ENCODE measurements around the gene GLB1L3. TPM values are rescaled to one million over a fixed set of nuclear protein-coding genes. Genes with fewer than 3 reads are reported as not detected.
A peak's percentile ranks its signal among the peaks of the same experiment; 100 is the strongest.

GLB1L3 gene
- total and polyA plus RNA-seq, 2 donors from 2014 or later = 0.06 to 0.17 TPM

DNA sequence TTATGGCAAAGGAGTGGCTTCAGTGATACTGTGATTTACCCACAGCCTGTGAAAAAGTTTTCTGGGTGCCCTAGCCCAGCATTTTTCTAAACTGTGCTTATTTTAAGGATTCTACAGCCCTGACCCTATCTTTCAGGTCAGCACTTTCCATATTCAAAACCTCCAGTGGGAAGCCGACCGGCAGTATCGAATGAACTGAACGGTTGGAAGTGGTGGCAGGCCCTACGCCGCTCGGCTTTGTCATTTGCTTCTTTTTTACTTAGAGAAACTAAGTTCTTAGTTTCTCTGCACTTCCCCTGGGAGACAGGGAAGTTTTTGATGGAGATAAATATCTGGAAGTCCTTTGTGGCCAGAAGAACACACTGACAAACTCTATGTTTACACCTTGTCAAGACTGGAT lies 56.6 kb downstream of the GLB1L3 start:
- TF ChIP-seq, protein P1, sequence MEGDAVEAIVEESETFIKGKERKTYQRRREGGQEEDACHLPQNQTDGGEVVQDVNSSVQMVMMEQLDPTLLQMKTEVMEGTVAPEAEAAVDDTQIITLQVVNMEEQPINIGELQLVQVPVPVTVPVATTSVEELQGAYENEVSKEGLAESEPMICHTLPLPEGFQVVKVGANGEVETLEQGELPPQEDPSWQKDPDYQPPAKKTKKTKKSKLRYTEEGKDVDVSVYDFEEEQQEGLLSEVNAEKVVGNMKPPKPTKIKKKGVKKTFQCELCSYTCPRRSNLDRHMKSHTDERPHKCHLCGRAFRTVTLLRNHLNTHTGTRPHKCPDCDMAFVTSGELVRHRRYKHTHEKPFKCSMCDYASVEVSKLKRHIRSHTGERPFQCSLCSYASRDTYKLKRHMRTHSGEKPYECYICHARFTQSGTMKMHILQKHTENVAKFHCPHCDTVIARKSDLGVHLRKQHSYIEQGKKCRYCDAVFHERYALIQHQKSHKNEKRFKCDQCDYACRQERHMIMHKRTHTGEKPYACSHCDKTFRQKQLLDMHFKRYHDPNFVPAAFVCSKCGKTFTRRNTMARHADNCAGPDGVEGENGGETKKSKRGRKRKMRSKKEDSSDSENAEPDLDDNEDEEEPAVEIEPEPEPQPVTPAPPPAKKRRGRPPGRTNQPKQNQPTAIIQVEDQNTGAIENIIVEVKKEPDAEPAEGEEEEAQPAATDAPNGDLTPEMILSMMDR (IDR thresholded peaks at IDR 0.05; ENCODE audit: borderline replicate concordance, extremely low read depth, insufficient read depth) = no peak
- H3K4me1 ChIP-seq (ENCODE audit: control insufficient read depth in 2 of 3, insufficient read depth in 2 of 3, low read depth in 1 of 3, low read length in 3 of 3) = peaks cover 3 to 14% (median 4%) of the 10 kb centered on the region in 3 donors
- no peak overlapping the region for H3K27ac ChIP-seq (ENCODE audit: low read depth in 2 of 2, low read length in 2 of 2)
- H3K9ac ChIP-seq (ENCODE audit: low read length in 3 of 3) = no peak overlapping the region
- H3K4me3 ChIP-seq (ENCODE audit: low read length in 3 of 3) = peak overlapping the region in 2 of 3 donors; percentile 32 to 60
- H3K36me3 ChIP-seq (ENCODE audit: control insufficient read depth in 2 of 3, insufficient read depth in 3 of 3, low read length in 3 of 3) = no peaks in the 10 kb centered on the region
- no peak for DNase-seq
- H3K9me3 ChIP-seq (ENCODE audit: control insufficient read depth in 2 of 3, insufficient read depth in 1 of 3, low read length in 3 of 3) = no peaks in the 10 kb centered on the region
- peaks cover 10% of the 10 kb centered on the region for H3K27me3 ChIP-seq (ENCODE audit: control insufficient read depth, insufficient read depth, low read length)
- intact Hi-C loops (cut with DNase I) = no loop called here
- FAIRE-seq = no peak

DNA sequence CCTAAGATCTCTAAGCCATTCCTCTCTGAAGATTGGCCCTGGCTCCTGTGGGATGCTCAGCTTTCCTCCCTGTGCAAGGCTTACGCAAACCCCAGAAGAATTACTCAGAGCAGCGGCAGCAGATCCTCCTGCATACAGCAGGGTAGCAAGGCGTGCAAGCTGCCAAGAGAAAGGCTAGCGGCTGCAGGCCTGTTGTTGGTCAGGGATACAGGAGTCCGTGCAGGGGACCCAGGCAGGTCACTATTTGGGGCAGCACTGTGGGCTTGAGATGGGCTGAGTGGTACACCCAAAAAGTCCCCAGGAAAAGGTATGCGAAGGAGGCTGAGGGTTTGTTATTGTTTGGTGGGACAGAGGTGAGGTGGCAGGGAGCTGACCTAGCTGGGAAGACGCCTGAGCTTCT lies 57.1 kb downstream of the GLB1L3 start:
- Histone ChIP-seq H3K27ac (ENCODE audit: low read depth in 2 of 2, low read length in 2 of 2) (no peak overlapping the region), H3K27me3 (ENCODE audit: control insufficient read depth, insufficient read depth, low read length) (peaks cover 10% of the 10 kb centered on the region), H3K9ac (ENCODE audit: low read length in 3 of 3) (no peak overlapping the region), H3K4me3 (ENCODE audit: low read length in 3 of 3) (no peak overlapping the region), H3K9me3 (ENCODE audit: control insufficient read depth in 2 of 3, insufficient read depth in 1 of 3, low read length in 3 of 3) (no peaks in the 10 kb centered on the region), H3K4me1 (ENCODE audit: control insufficient read depth in 2 of 3, insufficient read depth in 2 of 3, low read depth in 1 of 3, low read length in 3 of 3) (peaks cover 3 to 9% (median 4%) of the 10 kb centered on the region in 3 donors), H3K36me3 (ENCODE audit: control insufficient read depth in 2 of 3, insufficient read depth in 3 of 3, low read length in 3 of 3) (no peaks in the 10 kb centered on the region)
- DNase-seq (no peak), FAIRE-seq (no peak)
- intact Hi-C loops (cut with DNase I) = no loop called here
- TF ChIP-seq, protein P1 (IDR thresholded peaks at IDR 0.05; ENCODE audit: borderline replicate concordance, extremely low read depth, insufficient read depth) = no peak

DNA sequence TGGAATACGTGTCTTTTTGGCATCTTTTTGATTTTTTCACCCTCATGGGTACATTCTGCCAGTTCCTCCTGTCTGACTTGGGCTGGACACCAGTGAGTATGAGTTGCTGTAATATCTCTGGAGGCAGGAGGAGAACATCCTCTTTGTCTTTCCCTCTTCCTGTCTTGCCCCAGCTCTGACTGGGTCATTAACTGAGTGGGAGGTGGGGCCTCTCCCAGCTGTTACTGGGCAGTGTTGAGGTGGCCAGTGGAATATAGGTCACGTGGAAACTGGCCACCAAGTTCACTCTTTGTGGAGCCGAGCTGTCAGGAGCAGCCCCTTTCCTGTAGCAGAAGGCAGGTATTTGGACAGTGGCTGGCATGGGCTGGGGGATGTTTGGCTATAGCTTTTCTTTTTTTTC lies 57.8 kb downstream of the GLB1L3 start:
- peaks cover 3 to 7% (median 4%) of the 10 kb centered on the region in 3 donors for H3K4me1 ChIP-seq (ENCODE audit: control insufficient read depth in 2 of 3, insufficient read depth in 2 of 3, low read depth in 1 of 3, low read length in 3 of 3)
- no peak for DNase-seq
- no peak for FAIRE-seq
- no peaks in the 10 kb centered on the region for H3K36me3 ChIP-seq (ENCODE audit: control insufficient read depth in 2 of 3, insufficient read depth in 3 of 3, low read length in 3 of 3)
- TF ChIP-seq, protein P1 (IDR thresholded peaks at IDR 0.05; ENCODE audit: borderline replicate concordance, extremely low read depth, insufficient read depth) = no peak
- no peak overlapping the region for H3K4me3 ChIP-seq (ENCODE audit: low read length in 3 of 3)
- H3K27ac ChIP-seq (ENCODE audit: low read depth in 2 of 2, low read length in 2 of 2) = no peak overlapping the region
- H3K9ac ChIP-seq (ENCODE audit: low read length in 3 of 3) = no peak overlapping the region
- peaks cover 10% of the 10 kb centered on the region for H3K27me3 ChIP-seq (ENCODE audit: control insufficient read depth, insufficient read depth, low read length)
- intact Hi-C loops (cut with DNase I) = no loop called here
- H3K9me3 ChIP-seq (ENCODE audit: control insufficient read depth in 2 of 3, insufficient read depth in 1 of 3, low read length in 3 of 3) = no peaks in the 10 kb centered on the region

Data from kidney (tissue), 14 donors.